B cell (primary cell): ENCODE results near the gene ZFC3H1. TPM values are rescaled to one million over a fixed set of nuclear protein-coding genes. Genes with fewer than 3 reads are reported as not detected.

Experiments
- ATAC-seq: fragments of 200-7000 bp; cut with Tn5 transposase; one replicate; pipeline ENCODE4 v1.10.0; 2021; ENCODE audit warnings: low read depth, mild to moderate bottlenecking, moderate number of reproducible peaks, moderate library complexity
- CTCF ChIA-PET: fragments of 350-600 bp; sonication (Branson Sonifier 250); formaldehyde crosslinking; loops from one replicate; lab custom pipeline; 2021; ENCODE audit warnings: antibody characterized with exemption, inconsistent platforms; lab: Charles Lee
- POLR2A ChIA-PET: fragments of 350-600 bp; sonication (Branson Sonifier 250); formaldehyde crosslinking; loops from one replicate; lab custom pipeline; 2021; ENCODE audit warnings: antibody characterized with exemption; lab: Charles Lee
- DNase-seq: peaks from one replicate; pipeline ENCODE4 v3.0.0; 2013
- H2AFZ ChIP-seq: 2 replicates; pipeline ENCODE4 v1.6.1; 2012; ENCODE audit warnings: mild to moderate bottlenecking, low read depth, low read length; ENCODE audit not compliant: insufficient read depth, poor library complexity, severe bottlenecking
- H3K27ac ChIP-seq, 2 donors: 1 replicate in 1 of 2; 2 replicates in 1 of 2; pipeline ENCODE4 v1.5.1; 2012 to 2013; ENCODE audit warnings: low read length in 2 of 2, mild to moderate bottlenecking in 2 of 2, moderate library complexity in 1 of 2
- H3K27me3 ChIP-seq, 4 experiments: fragments of 200-600 bp in 1 of 4; sonication (generic) in 1 of 4; replicated peaks in 1 of 4; 1 replicate in 2 of 4; 2 replicates in 2 of 4; pipeline versions ENCODE4 v1.6.1 to v1.7.0; 2013 to 2016; ENCODE audit warnings: low read length in 3 of 4, mild to moderate bottlenecking in 2 of 4, mixed read lengths in 1 of 4, moderate library complexity in 1 of 4; ENCODE audit not compliant: insufficient read depth in 4 of 4, control insufficient read depth in 3 of 4; ENCODE audit errors: control extremely low read depth in 1 of 4
- H3K36me3 ChIP-seq, 2 experiments: replicated peaks in 1 of 2; 1 replicate in 1 of 2; 2 replicates in 1 of 2; pipeline versions ENCODE4 v1.6.1 to v1.7.1; 2013; ENCODE audit warnings: low read length in 1 of 2; ENCODE audit not compliant: insufficient read depth in 2 of 2, control insufficient read depth in 1 of 2; ENCODE audit errors: control extremely low read depth in 1 of 2, extremely low read depth in 1 of 2
- H3K4me1 ChIP-seq, 2 donors: fragments of 200-600 bp in 1 of 2; sonication (generic) in 1 of 2; 1 replicate in 1 of 2; 2 replicates in 1 of 2; pipeline versions ENCODE4 v1.5.1 to v1.6.1; 2013 to 2017; ENCODE audit warnings: low read length in 2 of 2; ENCODE audit not compliant: control insufficient read depth in 2 of 2, insufficient read depth in 2 of 2
- H3K4me2 ChIP-seq: replicated peaks from 2 replicates; pipeline ENCODE3; 2012; ENCODE audit warnings: mild to moderate bottlenecking, low read depth, low read length; ENCODE audit not compliant: poor library complexity, severe bottlenecking
- H3K4me3 ChIP-seq, 5 experiments: fragments of 200-600 bp in 1 of 5; sonication (generic) in 1 of 5; 1 replicate in 3 of 5; 2 replicates in 2 of 5; pipeline versions ENCODE4 v1.5.1 to v1.7.0; 2011 to 2016; ENCODE audit warnings: low read length in 4 of 5, mild to moderate bottlenecking in 4 of 5, low read depth in 2 of 5, control low read depth in 1 of 5, moderate library complexity in 1 of 5; ENCODE audit not compliant: insufficient read depth in 1 of 5; ENCODE audit errors: control extremely low read depth in 1 of 5, extremely low read depth in 1 of 5
- H3K79me2 ChIP-seq: fragments of 200-600 bp; sonication (generic); one replicate; pipeline ENCODE4 v1.6.0; 2016; ENCODE audit warnings: low read length; ENCODE audit not compliant: control insufficient read depth, insufficient read depth
- H3K9ac ChIP-seq: fragments of 200-600 bp; sonication (generic); 2 replicates; pipeline ENCODE4 v1.6.1; 2017; ENCODE audit warnings: mild to moderate bottlenecking, low read length, moderate library complexity
- H3K9me3 ChIP-seq, 3 donors: one replicate each; pipeline versions ENCODE4 v1.6.1 to v1.7.1; 2013; ENCODE audit warnings: low read length in 2 of 3; ENCODE audit not compliant: control insufficient read depth in 2 of 3, insufficient read depth in 1 of 3; ENCODE audit errors: control extremely low read depth in 1 of 3
- H4K20me1 ChIP-seq: 2 replicates; pipeline ENCODE4 v1.6.0; 2012; ENCODE audit warnings: mild to moderate bottlenecking, low read length; ENCODE audit not compliant: insufficient read depth, control insufficient read depth, poor library complexity, severe bottlenecking
- H3K27ac Mint-ChIP-seq: one replicate; pipeline ENCODE4 v1.8.0; 2021; ENCODE audit warnings: mixed read lengths
- H3K27me3 Mint-ChIP-seq: one replicate; pipeline ENCODE4 v1.8.0; 2021; ENCODE audit warnings: mixed read lengths
- H3K4me1 Mint-ChIP-seq: one replicate; pipeline ENCODE4 v1.8.0; 2021; ENCODE audit warnings: mixed read lengths
- H3K4me3 Mint-ChIP-seq: one replicate; pipeline ENCODE4 v1.8.0; 2021; ENCODE audit warnings: mixed read lengths
- H3K9me3 Mint-ChIP-seq: one replicate; pipeline ENCODE4 v1.8.0; 2022; ENCODE audit warnings: mixed read lengths; ENCODE audit not compliant: insufficient read depth
- CTCF ChIP-seq: fragments of 200-600 bp; IDR thresholded peaks from one replicate; pipeline ENCODE4 v1.8.0; 2022; ENCODE audit warnings: antibody characterized with exemption, mild to moderate bottlenecking
- EZH2 ChIP-seq: IDR thresholded peaks from 2 replicates; pipeline ENCODE4 v1.6.1; 2012; ENCODE audit warnings: borderline replicate concordance, low read depth, mild to moderate bottlenecking, moderate library complexity, low read length; ENCODE audit not compliant: insufficient read depth, poor library complexity, severe bottlenecking
- whole genome bisulfite sequencing: methylation state at CpG from one replicate; pipeline ENCODE4 v1.1.5; 2013; ENCODE audit warnings: missing lambda C conversion rate; ENCODE audit not compliant: insufficient coverage; 5-methylcytosine and 5-hydroxymethylcytosine counted together
- intact Hi-C: fragments of 100-400 bp; cut with micrococcal nuclease; formaldehyde crosslinking; loops from one replicate; pipeline ENCODE4 v1.10.0; 2022
- polyA plus RNA-seq: library from polyadenylated mRNA; depleted of rRNA; stranded (reverse); fragments of >200 nt; gene quantifications from 2 replicates; pipeline ENCODE4 v1.2.3, GENCODE V29; 2012
- total RNA-seq, 2 donors: library from RNA; stranded (reverse); fragments of 120-200 nt in 1 of 2; gene quantifications; 1 replicate in 1 of 2; 2 replicates in 1 of 2; pipeline versions ENCODE4 v1.2.3 to v1.2.4, GENCODE V29; 2013 to 2022

ZFC3H1 gene
- total and polyA plus RNA-seq, 2 donors (not counting 1 experiment from before 2014, with no cell fraction given) = 55.9 to 141 TPM

GRCh38 chr12:71649401-71649800 is 14.2 kb downstream of the ZFC3H1 start:
- CTCF ChIA-PET = interaction anchor here (0.7 kb wide), 1 partner anchor 13 kb away, joined by 5 read pairs; no protein-coding TSS in a partner anchor
- Histone ChIP-seq H3K4me3 (no peak overlapping the region), H3K4me1 (peaks cover 4 to 10% of the 10 kb centered on the region in 2 donors), H4K20me1 (peaks cover 39% of the 10 kb centered on the region), H3K36me3 (peaks cover 12 to 63% of the 10 kb centered on the region in 2 experiments), H3K79me2 (peaks cover 74% of the 10 kb centered on the region), H3K9ac (no peak overlapping the region), H3K4me2 (no peak overlapping the region), H3K27ac (no peak overlapping the region), H2AFZ (no peak overlapping the region), H3K27me3 (no peaks in the 10 kb centered on the region), H3K9me3 (peaks cover 0 to 4% (median 0%) of the 10 kb centered on the region in 3 donors)
- POLR2A ChIA-PET = no interaction called here
- Mint-ChIP-seq H3K4me3 (no peak overlapping the region), H3K27me3 (no peaks in the 10 kb centered on the region), H3K27ac (no peak overlapping the region), H3K4me1 (peaks cover 16% of the 10 kb centered on the region), H3K9me3 (no peaks in the 10 kb centered on the region)
- intact Hi-C loops = loop anchor here (5.0 kb wide), 1 partner anchor 37 kb away; no protein-coding TSS in a partner anchor
- no CpG with 5 or more reads among the region's 2 CpGs for WGBS
- ATAC-seq (no peak), DNase-seq (no peak)
- TF ChIP-seq EZH2 (no peak), CTCF (no peak)

GRCh38 chr12:71648537-71648936 is 15.1 kb downstream of the ZFC3H1 start:
- POLR2A ChIA-PET = no interaction called here

More at GRCh38 chr12:71648537-71648936, 15.1 kb downstream of the ZFC3H1 start:
- intact Hi-C loops = loop anchor here (5.0 kb wide), 1 partner anchor 36 kb away; no protein-coding TSS in a partner anchor
- no peak overlapping the region for H3K4me3 ChIP-seq
- no peak overlapping the region for H2AFZ ChIP-seq
- peaks cover 0 to 1% (median 0%) of the 10 kb centered on the region in 3 donors for H3K9me3 ChIP-seq
- Mint-ChIP-seq H3K27me3 (no peaks in the 10 kb centered on the region), H3K9me3 (no peaks in the 10 kb centered on the region), H3K27ac (no peak overlapping the region), H3K4me1 (peaks cover 15% of the 10 kb centered on the region), H3K4me3 (no peak overlapping the region)
- no peaks in the 10 kb centered on the region for H3K27me3 ChIP-seq
- no peak overlapping the region for H3K9ac ChIP-seq
- TF ChIP-seq CTCF (no peak), EZH2 (no peak)
- CTCF ChIA-PET = interaction anchor here (1.6 kb wide), 1 partner anchor 12 kb away, joined by 9 read pairs; no protein-coding TSS in a partner anchor
- no peak overlapping the region for H3K27ac ChIP-seq
- peaks cover 31% of the 10 kb centered on the region for H4K20me1 ChIP-seq
- no peak for ATAC-seq
- DNase-seq = no peak
- H3K4me1 ChIP-seq = peaks cover 4 to 10% of the 10 kb centered on the region in 2 donors
- 100% methylated on average over 3 of the region's 4 CpGs for WGBS
- no peak overlapping the region for H3K4me2 ChIP-seq
- peaks cover 65% of the 10 kb centered on the region for H3K79me2 ChIP-seq
- H3K36me3 ChIP-seq = peaks cover 12 to 64% of the 10 kb centered on the region in 2 experiments
